HepG2 (cell line): ENCODE results near the gene ATP2B3.

Experiments
- BRD4 ChIP-seq: sonication (generic); formaldehyde crosslinking; IDR thresholded peaks from 2 replicates; pipeline ENCODE4 v1.4.0; 2020; ENCODE audit warnings: missing genetic modification reagents
- ETV6 ChIP-seq: sonication (generic); formaldehyde crosslinking; conservative IDR thresholded peaks from 2 replicates; pipeline ENCODE4 v1.4.0; 2020; ENCODE audit warnings: missing genetic modification reagents
- MAFG ChIP-seq: sonication (generic); formaldehyde crosslinking; IDR thresholded peaks from 2 replicates; pipeline ENCODE4 v1.5.1; 2020; ENCODE audit warnings: mild to moderate bottlenecking, missing genetic modification reagents
- MAFK ChIP-seq, 2 experiments: IDR thresholded peaks in 1 of 2; conservative IDR thresholded peaks in 1 of 2; 2 replicates each; pipeline ENCODE4 v1.6.1; 2011; ENCODE audit warnings: improper control_type of control experiment in 2 of 2, low read length in 2 of 2
- SP5 ChIP-seq: IDR thresholded peaks from 2 replicates; pipeline ENCODE4 v1.6.1; 2016; ENCODE audit warnings: low read depth, borderline replicate concordance
- ZFP41 ChIP-seq: sonication (generic); formaldehyde crosslinking; IDR thresholded peaks from 2 replicates; pipeline ENCODE4 v1.4.0; 2020; ENCODE audit warnings: mild to moderate bottlenecking, missing genetic modification reagents, borderline replicate concordance
- ZNF260 ChIP-seq: sonication (generic); formaldehyde crosslinking; IDR thresholded peaks from 2 replicates; pipeline ENCODE4 v1.4.0; 2020; ENCODE audit warnings: missing genetic modification reagents, low read depth, mild to moderate bottlenecking, borderline replicate concordance
- ZNF367 ChIP-seq: sonication (generic); formaldehyde crosslinking; IDR thresholded peaks from 2 replicates; pipeline ENCODE4 v1.4.0; 2020; ENCODE audit warnings: missing genetic modification reagents, borderline replicate concordance
- ZNF652 ChIP-seq: IDR thresholded peaks from 2 replicates; pipeline ENCODE4 v1.6.1; 2016; ENCODE audit warnings: low read depth, borderline replicate concordance
- TF ChIP-seq, protein P1 (sequence below): sonication (generic); formaldehyde crosslinking; IDR thresholded peaks from 2 replicates; pipeline ENCODE4 v1.4.0; 2020; ENCODE audit warnings: missing genetic modification reagents
- TF ChIP-seq, protein P2 (sequence below), 2 experiments: fragments of 450-650 bp in 1 of 2; sonication (generic) in 1 of 2; formaldehyde crosslinking; IDR thresholded peaks; 2 replicates each; pipeline versions ENCODE4 v1.5.0 to v1.8.0; 2020 to 2022; ENCODE audit warnings: mild to moderate bottlenecking in 1 of 2, missing genetic modification reagents in 1 of 2
- TF ChIP-seq, protein P3 (sequence below): sonication (generic); formaldehyde crosslinking; IDR thresholded peaks from 2 replicates; pipeline ENCODE4 v1.4.0; 2020; ENCODE audit warnings: missing genetic modification reagents
- TF ChIP-seq, protein P4 (sequence below): sonication (generic); formaldehyde crosslinking; IDR thresholded peaks from 2 replicates; pipeline ENCODE4 v1.5.1; 2020; ENCODE audit warnings: missing genetic modification reagents, mild to moderate bottlenecking, borderline replicate concordance

GRCh38 chrX:153560000-153560399, 42.6 kb downstream of the ATP2B3 start:
- TF ChIP-seq, protein P1, sequence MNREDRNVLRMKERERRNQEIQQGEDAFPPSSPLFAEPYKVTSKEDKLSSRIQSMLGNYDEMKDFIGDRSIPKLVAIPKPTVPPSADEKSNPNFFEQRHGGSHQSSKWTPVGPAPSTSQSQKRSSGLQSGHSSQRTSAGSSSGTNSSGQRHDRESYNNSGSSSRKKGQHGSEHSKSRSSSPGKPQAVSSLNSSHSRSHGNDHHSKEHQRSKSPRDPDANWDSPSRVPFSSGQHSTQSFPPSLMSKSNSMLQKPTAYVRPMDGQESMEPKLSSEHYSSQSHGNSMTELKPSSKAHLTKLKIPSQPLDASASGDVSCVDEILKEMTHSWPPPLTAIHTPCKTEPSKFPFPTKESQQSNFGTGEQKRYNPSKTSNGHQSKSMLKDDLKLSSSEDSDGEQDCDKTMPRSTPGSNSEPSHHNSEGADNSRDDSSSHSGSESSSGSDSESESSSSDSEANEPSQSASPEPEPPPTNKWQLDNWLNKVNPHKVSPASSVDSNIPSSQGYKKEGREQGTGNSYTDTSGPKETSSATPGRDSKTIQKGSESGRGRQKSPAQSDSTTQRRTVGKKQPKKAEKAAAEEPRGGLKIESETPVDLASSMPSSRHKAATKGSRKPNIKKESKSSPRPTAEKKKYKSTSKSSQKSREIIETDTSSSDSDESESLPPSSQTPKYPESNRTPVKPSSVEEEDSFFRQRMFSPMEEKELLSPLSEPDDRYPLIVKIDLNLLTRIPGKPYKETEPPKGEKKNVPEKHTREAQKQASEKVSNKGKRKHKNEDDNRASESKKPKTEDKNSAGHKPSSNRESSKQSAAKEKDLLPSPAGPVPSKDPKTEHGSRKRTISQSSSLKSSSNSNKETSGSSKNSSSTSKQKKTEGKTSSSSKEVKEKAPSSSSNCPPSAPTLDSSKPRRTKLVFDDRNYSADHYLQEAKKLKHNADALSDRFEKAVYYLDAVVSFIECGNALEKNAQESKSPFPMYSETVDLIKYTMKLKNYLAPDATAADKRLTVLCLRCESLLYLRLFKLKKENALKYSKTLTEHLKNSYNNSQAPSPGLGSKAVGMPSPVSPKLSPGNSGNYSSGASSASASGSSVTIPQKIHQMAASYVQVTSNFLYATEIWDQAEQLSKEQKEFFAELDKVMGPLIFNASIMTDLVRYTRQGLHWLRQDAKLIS (CRISPR knock-in tag), result no peak
- TF ChIP-seq ETV6 (no peak), ZNF260 (CRISPR knock-in tag) (no peak), BRD4 (CRISPR knock-in tag) (no peak), ZNF367 (CRISPR knock-in tag) (no peak), ZFP41 (CRISPR knock-in tag) (no peak), ZNF652 (CRISPR knock-in tag) (no peak), MAFK (conservative IDR thresholded peaks at IDR 0.05 in 1 of 2, IDR thresholded peaks at IDR 0.05 in 1 of 2; ENCODE audit: low read length in 2 of 2) (no peak), MAFG (CRISPR knock-in tag) (no peak), SP5 (no peak)
- TF ChIP-seq, protein P2, sequence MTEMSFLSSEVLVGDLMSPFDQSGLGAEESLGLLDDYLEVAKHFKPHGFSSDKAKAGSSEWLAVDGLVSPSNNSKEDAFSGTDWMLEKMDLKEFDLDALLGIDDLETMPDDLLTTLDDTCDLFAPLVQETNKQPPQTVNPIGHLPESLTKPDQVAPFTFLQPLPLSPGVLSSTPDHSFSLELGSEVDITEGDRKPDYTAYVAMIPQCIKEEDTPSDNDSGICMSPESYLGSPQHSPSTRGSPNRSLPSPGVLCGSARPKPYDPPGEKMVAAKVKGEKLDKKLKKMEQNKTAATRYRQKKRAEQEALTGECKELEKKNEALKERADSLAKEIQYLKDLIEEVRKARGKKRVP (CRISPR knock-in tag; IDR thresholded peaks at IDR 0.05), result no peak
- TF ChIP-seq, protein P3, sequence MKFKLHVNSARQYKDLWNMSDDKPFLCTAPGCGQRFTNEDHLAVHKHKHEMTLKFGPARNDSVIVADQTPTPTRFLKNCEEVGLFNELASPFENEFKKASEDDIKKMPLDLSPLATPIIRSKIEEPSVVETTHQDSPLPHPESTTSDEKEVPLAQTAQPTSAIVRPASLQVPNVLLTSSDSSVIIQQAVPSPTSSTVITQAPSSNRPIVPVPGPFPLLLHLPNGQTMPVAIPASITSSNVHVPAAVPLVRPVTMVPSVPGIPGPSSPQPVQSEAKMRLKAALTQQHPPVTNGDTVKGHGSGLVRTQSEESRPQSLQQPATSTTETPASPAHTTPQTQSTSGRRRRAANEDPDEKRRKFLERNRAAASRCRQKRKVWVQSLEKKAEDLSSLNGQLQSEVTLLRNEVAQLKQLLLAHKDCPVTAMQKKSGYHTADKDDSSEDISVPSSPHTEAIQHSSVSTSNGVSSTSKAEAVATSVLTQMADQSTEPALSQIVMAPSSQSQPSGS (CRISPR knock-in tag), result no peak
- TF ChIP-seq, protein P4, sequence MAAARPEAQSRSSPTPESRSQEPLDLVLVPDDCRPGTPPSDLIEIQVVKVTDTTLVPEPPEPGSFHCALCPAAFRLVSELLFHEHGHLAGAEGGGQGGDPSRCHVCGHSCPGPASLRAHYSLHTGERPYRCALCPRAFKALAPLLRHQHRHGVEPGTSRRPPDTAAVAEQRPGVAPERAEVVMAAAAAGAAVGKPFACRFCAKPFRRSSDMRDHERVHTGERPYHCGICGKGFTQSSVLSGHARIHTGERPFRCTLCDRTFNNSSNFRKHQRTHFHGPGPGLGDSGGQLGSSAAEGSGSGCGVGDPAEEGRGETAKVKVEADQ (CRISPR knock-in tag), result no peak
